Measurements from ENCODE around the gene HRH1. TPM values are rescaled to one million over a fixed set of nuclear protein-coding genes. Genes with fewer than 3 reads are reported as not detected.
"Not testable (repeated sequence)": the region's sequence is repeated elsewhere in the genome, so short reads cannot be mapped to it uniquely, and the experiment has no call there.

HRH1 gene
- polyA plus RNA-seq, 1 donor = 3.4 TPM

DNA sequence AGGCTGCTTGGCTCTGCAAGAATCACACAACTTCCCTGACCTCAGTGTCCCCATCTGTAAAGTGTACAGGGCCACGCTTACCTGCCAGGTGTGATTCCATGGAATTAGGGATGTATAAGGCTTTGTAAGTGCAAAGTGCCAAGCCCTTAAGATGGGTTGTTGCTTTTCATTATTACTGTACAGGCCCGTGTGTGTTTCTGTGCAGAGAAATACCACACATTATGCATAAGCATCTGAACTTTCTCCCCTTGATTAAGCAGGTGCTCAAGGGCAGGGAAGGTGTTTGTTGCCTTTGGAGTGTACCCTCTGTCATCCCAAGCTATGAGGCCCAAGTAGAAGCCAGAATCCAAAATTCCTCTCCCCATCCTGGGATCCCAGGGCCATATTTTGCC is 13.6 kb upstream of the HRH1 start:
- DNase-seq = no peak

GRCh38 chr3:11143476-11143875 is 10.8 kb upstream of the HRH1 start:
- DNase-seq = no peak

GRCh38 chr3:11144996-11145395 is 9.3 kb upstream of the HRH1 start:
- DNase-seq = no peak

- no peak for DNase-seq
These were observed 8.4 kb upstream of the HRH1 start for GRCh38 chr3:11145888-11146287.

- no peak for DNase-seq
These were observed 7.3 kb upstream of the HRH1 start for GRCh38 chr3:11146773-11147660.

- no peak for DNase-seq
These were observed 4.0 kb upstream of the HRH1 start for GRCh38 chr3:11150256-11150655.

DNA sequence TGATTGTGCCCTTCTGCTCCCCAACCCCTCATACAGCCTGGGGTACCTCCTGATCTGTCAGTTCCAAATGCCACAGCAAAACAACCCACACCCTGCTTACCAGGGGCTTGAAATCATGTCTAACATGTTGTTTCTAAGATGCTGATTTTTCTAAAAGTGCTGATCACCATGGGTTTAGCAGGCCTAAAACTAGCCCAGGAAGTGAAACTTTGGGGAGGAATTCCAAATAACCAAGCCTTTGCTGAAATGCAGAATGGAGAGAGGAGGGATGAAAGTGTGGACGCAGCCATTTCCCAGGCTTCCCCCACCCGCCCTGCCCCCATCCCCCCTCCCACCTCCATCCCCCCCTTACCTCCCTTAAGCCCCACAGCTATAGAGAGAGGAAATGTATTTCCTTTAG is 2.0 kb upstream of the HRH1 start:
- DNase-seq = no peak

DNA sequence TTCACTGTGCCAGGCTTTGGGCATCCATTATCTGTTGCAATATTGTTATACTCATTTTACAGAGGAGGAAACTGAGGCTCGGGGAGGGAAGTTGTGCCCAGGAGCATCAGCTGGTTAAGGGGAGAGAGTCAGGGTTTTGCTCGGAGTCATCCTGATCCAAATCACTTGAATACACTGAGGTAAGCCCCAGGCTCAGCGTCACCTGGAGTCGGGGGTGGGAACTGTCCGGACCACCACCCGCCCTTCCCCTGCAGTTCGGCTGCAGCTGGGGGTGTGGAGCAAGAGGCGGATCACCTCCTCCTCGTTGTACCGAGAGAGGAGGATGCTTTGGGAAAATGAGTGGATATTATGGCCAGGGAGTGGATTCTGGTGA is 646 bp downstream of the HRH1 start:
- DNase-seq = no peak

DNA sequence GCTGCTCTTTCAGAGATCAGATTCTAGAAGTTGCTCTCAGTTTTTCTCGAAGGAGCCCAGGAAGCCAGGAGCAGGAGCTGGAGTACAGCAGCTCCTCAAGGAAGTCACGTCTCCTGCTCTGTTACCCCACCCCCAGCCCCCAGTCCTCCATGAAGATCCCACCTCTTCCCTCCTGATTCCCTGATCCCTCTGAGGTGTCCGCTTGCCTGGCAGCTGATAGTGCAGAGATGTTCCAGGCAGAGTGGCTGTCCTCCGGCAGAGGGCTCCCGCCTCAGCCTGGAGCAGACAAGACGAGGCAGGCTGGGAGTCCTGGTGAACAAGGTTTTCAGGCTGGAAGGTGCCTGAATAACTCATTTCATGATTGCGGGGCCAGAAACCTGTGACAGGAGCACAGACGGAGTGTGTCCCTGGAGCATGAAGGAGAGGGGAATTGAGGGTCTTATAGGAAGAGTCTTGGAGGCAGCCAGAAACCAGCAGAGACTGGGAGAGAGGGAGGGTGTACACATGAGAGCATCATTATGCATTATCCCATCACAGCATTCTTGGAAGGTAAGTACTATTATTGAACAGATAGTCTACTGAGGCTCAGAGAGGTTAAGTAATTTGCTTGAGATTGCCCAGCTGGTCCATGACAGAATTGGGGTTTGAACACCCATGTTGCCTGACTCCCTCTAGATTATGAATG is 1.2 kb downstream of the HRH1 start:
- peak; percentile 78 for DNase-seq

DNA sequence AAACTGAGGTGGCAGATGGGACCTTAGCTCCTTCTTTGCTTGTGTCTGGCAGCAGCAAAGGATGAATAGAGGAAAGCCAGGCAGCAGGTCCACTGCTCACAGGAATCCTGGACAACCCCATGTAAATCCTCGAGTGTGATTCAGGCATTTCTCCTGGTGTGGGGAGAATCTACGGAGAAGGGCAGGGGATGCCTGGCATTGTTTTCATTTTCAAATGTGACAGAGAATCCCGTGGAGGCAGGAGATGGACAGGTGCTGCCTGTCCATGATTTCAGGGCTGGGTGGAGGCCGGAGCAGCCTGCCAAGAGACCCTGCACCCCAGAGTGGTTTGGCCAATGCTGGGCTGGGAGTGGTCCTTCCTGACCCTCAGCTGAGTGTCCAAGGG is 1.7 kb downstream of the HRH1 start:
- no peak for DNase-seq

DNA sequence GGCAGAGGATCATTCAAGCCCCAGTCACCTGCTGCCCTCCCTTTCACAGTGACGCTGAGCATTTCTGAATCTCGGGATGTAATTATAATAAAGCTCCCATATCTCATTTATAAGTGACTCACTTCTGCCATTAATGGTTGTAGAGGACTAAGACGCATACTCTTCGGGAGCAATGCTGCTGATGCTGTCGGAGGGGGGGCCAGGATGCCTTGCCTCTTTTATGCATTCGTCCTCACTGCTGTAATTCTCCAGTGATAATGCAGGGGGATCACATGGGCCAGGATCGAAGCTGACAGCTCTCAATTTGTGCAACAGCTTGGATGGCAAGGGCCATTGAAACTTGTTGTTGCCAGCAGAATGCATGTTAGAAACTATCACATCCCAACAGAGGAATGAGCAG is 3.1 kb downstream of the HRH1 start:
- no peak for DNase-seq

DNA sequence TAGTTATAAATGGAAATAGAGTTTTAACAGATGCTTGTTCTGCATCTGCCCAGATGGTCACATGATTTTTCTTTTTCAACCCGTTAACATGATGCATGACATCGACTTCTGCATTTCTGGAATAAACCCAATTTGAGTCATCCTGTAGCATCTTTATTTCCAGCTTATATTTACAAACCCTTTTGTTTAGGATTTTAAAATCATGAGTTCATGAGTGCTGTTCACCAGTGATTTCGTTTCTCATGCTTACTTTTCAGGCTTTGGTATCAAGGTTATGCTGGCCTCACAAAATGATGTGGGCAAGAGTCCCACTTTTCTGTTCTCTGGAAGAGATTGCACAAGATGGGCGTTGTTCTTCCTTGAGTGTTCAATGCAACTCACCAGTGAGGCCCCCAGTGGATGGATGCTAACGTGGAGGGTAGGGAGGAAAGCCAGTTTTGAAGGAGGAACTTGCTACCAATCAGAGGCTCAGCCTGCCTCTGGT is 5.2 kb downstream of the HRH1 start:
- peak; percentile 82 for DNase-seq

DNA sequence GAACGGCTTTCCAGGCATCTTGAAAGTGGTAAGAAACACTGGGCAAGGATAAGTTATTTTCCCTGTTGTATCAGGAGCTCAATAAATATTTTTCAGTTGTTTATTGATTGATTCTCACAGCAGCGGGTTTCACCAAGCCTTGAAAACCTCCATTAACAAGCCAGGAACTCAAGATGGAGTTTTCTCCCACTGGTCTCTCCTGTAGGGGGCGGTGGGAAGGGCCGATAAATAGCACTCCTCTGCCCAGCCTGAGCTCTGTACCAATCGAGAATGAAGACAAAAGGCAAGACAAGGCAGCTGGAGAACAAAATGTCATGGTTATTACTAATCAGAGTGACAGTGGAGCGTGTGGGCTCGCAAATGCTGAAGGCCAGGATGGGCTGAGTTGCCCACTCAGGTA is 7.4 kb downstream of the HRH1 start:
- no peak for DNase-seq

GRCh38 chr3:11162401-11163345 is 8.4 kb downstream of the HRH1 start:
- DNase-seq = no peak

GRCh38 chr3:11164607-11165006 is 10.3 kb downstream of the HRH1 start:
- DNase-seq = peak; percentile 61

DNA sequence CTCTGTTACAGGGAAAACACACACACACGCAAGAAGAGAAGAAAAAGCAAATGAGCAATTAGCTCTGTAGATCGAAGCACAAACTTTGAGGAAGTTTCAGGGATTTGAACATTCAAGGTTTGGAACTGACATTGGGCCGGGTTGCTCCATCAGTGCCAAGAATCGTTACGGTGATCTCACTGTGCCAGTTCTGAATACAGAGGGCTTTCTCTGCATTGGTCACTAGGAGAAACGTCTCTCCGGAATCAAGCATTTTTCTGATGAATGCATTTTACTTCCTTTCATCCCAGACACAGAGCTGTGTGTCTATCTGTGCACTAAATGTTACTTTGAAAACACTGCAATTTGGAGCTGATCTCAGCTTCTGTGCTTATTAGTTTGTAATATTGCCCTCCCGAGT is 11.2 kb downstream of the HRH1 start:
- DNase-seq = no peak

GRCh38 chr3:11166807-11167400 is 12.6 kb downstream of the HRH1 start:
- not testable (repeated sequence) for DNase-seq

DNA sequence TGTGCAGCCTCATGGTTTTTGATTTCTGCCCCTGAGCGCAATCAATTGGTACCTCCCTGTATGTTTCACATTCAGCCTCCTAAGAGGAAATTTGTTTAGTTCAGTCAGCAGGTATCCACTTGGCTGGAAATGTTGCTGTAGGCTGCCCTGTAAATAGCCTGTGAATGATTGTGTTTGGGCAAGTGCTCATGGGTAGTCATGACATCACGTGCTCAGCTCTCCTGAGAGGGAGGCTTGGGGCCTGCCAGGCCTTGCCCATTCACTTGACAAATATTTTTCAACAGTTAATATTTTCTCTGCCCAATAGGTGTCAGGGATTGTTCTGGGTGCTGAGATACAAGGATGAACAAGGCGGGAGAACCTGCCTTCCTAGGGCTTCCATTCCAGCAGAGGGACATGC is 13.3 kb downstream of the HRH1 start:
- no peak for DNase-seq

- DNase-seq = no peak
These were observed 14.1 kb downstream of the HRH1 start for GRCh38 chr3:11168406-11168805.

DNA sequence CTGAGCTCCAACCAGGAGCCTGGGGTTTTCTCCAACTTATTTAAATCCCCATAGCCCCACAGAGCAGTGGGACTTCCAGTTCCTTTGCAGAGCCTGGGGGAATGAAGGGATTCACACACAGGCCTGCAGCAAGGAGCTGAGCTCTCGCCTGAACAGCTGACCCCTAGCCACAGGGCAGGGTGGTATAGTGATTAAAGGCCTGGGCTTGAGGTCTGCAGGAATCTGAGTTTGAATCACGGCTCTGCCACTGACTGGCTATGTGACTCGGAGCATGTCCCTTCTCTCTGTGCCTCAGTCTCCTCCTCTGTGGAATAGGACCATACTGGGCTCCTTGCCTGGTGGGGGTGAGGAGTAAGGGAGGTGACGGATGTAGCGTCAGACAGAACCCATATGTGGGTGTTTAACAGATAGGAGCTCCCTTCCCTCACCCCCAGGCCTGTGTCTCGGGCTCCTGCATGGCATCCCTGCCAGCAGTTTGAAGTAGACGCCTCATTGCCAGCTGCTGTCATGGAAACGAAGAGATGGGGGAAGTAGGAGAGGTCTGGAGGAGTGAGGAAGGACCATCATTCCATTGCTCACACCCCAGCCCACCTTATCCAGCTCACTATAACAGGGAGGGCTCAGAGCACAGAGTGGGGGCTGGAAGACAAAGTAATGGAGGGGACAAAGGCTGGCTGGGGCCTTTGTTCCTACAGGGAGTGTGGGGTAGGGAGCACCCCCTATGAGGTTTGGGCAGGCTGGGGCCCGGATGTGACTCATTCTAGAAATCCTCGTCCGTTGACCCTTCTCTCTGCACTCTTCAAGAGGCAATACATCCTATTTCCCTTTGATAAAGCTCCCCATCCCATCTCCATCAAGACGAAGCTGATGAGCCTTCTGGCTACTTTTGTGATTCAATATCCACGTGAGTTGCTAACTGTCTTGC is 14.8 kb downstream of the HRH1 start:
- DNase-seq = no peak

- DNase-seq = no peak
These were observed 15.9 kb downstream of the HRH1 start for GRCh38 chr3:11170052-11170770.
